Mesodermal cell (in vitro differentiated cells): Measurements from ENCODE around the gene HHIP.

ENCODE experiments used
- H3K27ac ChIP-seq: 2 replicates; pipeline ENCODE4 v1.7.0; 2013; ENCODE audit warnings: mild to moderate bottlenecking, low read depth, low read length, moderate library complexity; ENCODE audit not compliant: severe bottlenecking
- H3K36me3 ChIP-seq: 2 replicates; pipeline ENCODE4 v1.7.1; 2013; ENCODE audit warnings: mild to moderate bottlenecking, low read length, moderate library complexity; ENCODE audit not compliant: control insufficient read depth, insufficient read depth
- H3K4me1 ChIP-seq: one replicate; pipeline ENCODE4 v1.7.1; 2013; ENCODE audit warnings: mild to moderate bottlenecking, low read length; ENCODE audit not compliant: insufficient read depth, control insufficient read depth, poor library complexity, severe bottlenecking
- H3K4me3 ChIP-seq: 2 replicates; pipeline ENCODE4 v1.7.0; 2013; ENCODE audit warnings: low read length, control low read depth, mild to moderate bottlenecking; ENCODE audit not compliant: insufficient read depth, poor library complexity, severe bottlenecking; ENCODE audit errors: extremely low read depth
- H3K9me3 ChIP-seq: 2 replicates; pipeline ENCODE4 v1.7.1; 2013; ENCODE audit warnings: mild to moderate bottlenecking, low read length, moderate library complexity; ENCODE audit not compliant: control insufficient read depth
- WGBS, 2 experiments: methylation state at CpG; one replicate each; pipeline ENCODE4 v1.1.5; 2013; ENCODE audit warnings: missing lambda C conversion rate in 2 of 2; ENCODE audit not compliant: insufficient coverage in 2 of 2; 5-methylcytosine and 5-hydroxymethylcytosine counted together

The HHIP gene

GRCh38 chr4:144729175-144729574 is 83.2 kb downstream of the HHIP start:
- H3K36me3 ChIP-seq: no peaks in the 10 kb centered on the region
- WGBS, 2 experiments: 83 to 94% methylated on average over 2 of the region's 2 CpGs
- H3K4me3 ChIP-seq: no peak overlapping the region
- H3K4me1 ChIP-seq: peaks cover 6% of the 10 kb centered on the region
- H3K27ac ChIP-seq: no peak overlapping the region
- no peaks in the 10 kb centered on the region for H3K9me3 ChIP-seq

GRCh38 chr4:144732584-144733428 is 86.8 kb downstream of the HHIP start:
- no peak overlapping the region for H3K27ac ChIP-seq
- H3K4me3 ChIP-seq: no peak overlapping the region
- WGBS, 2 experiments: no CpG with 5 or more reads among the region's 4 CpGs
- H3K4me1 ChIP-seq: peaks cover 6% of the 10 kb centered on the region
- no peaks in the 10 kb centered on the region for H3K36me3 ChIP-seq
- H3K9me3 ChIP-seq: no peaks in the 10 kb centered on the region

GRCh38 chr4:144733566-144733965 is 87.6 kb downstream of the HHIP start:
- no CpG with 5 or more reads among the region's 2 CpGs for WGBS, 2 experiments
- H3K36me3 ChIP-seq: no peaks in the 10 kb centered on the region
- peaks cover 6% of the 10 kb centered on the region for H3K4me1 ChIP-seq
- H3K27ac ChIP-seq: no peak overlapping the region
- H3K9me3 ChIP-seq: no peaks in the 10 kb centered on the region
- no peak overlapping the region for H3K4me3 ChIP-seq

- Histone ChIP-seq H3K4me1 (peaks cover 6% of the 10 kb centered on the region), H3K9me3 (no peaks in the 10 kb centered on the region), H3K36me3 (no peaks in the 10 kb centered on the region), H3K27ac (no peak overlapping the region), H3K4me3 (no peak overlapping the region)
- WGBS, 2 experiments: 25 to 26% methylated on average over 4 of the region's 4 CpGs
Observed at GRCh38 chr4:144734522-144734921, 88.6 kb downstream of the HHIP start.

- no peaks in the 10 kb centered on the region for H3K36me3 ChIP-seq
- no peaks in the 10 kb centered on the region for H3K4me1 ChIP-seq
- H3K4me3 ChIP-seq: no peak overlapping the region
- no peak overlapping the region for H3K27ac ChIP-seq
- whole genome bisulfite sequencing, 2 experiments: 90% methylated on average over 2 of the region's 3 CpGs; no CpG with 5 or more reads in 1 of the 2 experiments
- no peaks in the 10 kb centered on the region for H3K9me3 ChIP-seq
Observed at GRCh38 chr4:144738649-144739048, 92.7 kb downstream of the HHIP start.

GRCh38 chr4:144739511-144740033 is 93.6 kb downstream of the HHIP start:
- H3K27ac ChIP-seq: no peak overlapping the region
- no peaks in the 10 kb centered on the region for H3K9me3 ChIP-seq
- no peaks in the 10 kb centered on the region for H3K4me1 ChIP-seq
- H3K36me3 ChIP-seq: no peaks in the 10 kb centered on the region
- no peak overlapping the region for H3K4me3 ChIP-seq

- H3K9me3 ChIP-seq: no peaks in the 10 kb centered on the region
- H3K4me1 ChIP-seq: no peaks in the 10 kb centered on the region
- H3K27ac ChIP-seq: no peak overlapping the region
- WGBS, 2 experiments: 100% methylated on average over 1 of the region's 1 CpG; no CpG with 5 or more reads in 1 of the 2 experiments
- no peaks in the 10 kb centered on the region for H3K36me3 ChIP-seq
- H3K4me3 ChIP-seq: no peak overlapping the region
Observed at GRCh38 chr4:144740316-144740715, 94.4 kb downstream of the HHIP start.

GRCh38 chr4:144748814-144749555 is 103.0 kb downstream of the HHIP start:
- Histone ChIP-seq H3K36me3 (no peaks in the 10 kb centered on the region), H3K27ac (no peak overlapping the region), H3K9me3 (no peaks in the 10 kb centered on the region), H3K4me1 (no peaks in the 10 kb centered on the region), H3K4me3 (no peak overlapping the region)
- WGBS, 2 experiments: 83 to 93% methylated on average over 2 of the region's 4 CpGs

- Histone ChIP-seq H3K9me3 (no peaks in the 10 kb centered on the region), H3K4me1 (no peaks in the 10 kb centered on the region), H3K36me3 (no peaks in the 10 kb centered on the region), H3K27ac (no peak overlapping the region), H3K4me3 (no peak overlapping the region)
- WGBS, 2 experiments: 89 to 100% methylated on average over 2 of the region's 2 CpGs
Observed at GRCh38 chr4:144750348-144750747, 104.4 kb downstream of the HHIP start.

GRCh38 chr4:144754562-144755410 is 108.8 kb downstream of the HHIP start:
- no peaks in the 10 kb centered on the region for H3K9me3 ChIP-seq
- no peaks in the 10 kb centered on the region for H3K36me3 ChIP-seq
- no peak overlapping the region for H3K27ac ChIP-seq
- no peak overlapping the region for H3K4me3 ChIP-seq
- H3K4me1 ChIP-seq: no peaks in the 10 kb centered on the region
- WGBS, 2 experiments: no CpG with 5 or more reads among the region's 3 CpGs
